Activated T-helper 1 cell treated with anti-CD3 and anti-CD28 coated beads, Interleukin-12 subunit alpha, Interleukin-12 subunit beta, Interleukin-2, Interleukin-4 antibody, amounts not matched to agents 30 ng/mL and 10 ng/mL and 1 ng/mL, durations not matched to agents 14 hours and 24 hours and 36 hours (primary cell): ENCODE data around the gene FOXE3. TPM values are rescaled to one million over a fixed set of nuclear protein-coding genes. Genes with fewer than 3 reads are reported as not detected.
A peak's percentile ranks its signal among the peaks of the same experiment; 100 is the strongest.

Experiments
- DNase-seq: peaks from one replicate; pipeline ENCODE4 v3.0.0; 2021; ENCODE audit warnings: low spot score
- H3K27ac Mint-ChIP-seq: one replicate; pipeline ENCODE4 v1.8.0; 2021; ENCODE audit warnings: mild to moderate bottlenecking, mixed read lengths
- H3K27me3 Mint-ChIP-seq: one replicate; pipeline ENCODE4 v1.8.0; 2022; ENCODE audit warnings: mild to moderate bottlenecking, moderate library complexity, mixed read lengths; ENCODE audit not compliant: insufficient read depth
- H3K36me3 Mint-ChIP-seq: one replicate; pipeline ENCODE4 v1.8.0; 2021; ENCODE audit warnings: low read depth, mixed read lengths
- H3K4me1 Mint-ChIP-seq: one replicate; pipeline ENCODE4 v1.8.0; 2021; ENCODE audit warnings: low read depth, mixed read lengths
- H3K4me3 Mint-ChIP-seq: one replicate; pipeline ENCODE4 v1.8.0; 2021; ENCODE audit warnings: mild to moderate bottlenecking, moderate library complexity, mixed read lengths
- H3K9me3 Mint-ChIP-seq: one replicate; pipeline ENCODE4 v1.8.0; 2021; ENCODE audit warnings: mixed read lengths
- intact Hi-C: fragments of 100-400 bp; cut with micrococcal nuclease; formaldehyde crosslinking; loops from one replicate; pipeline ENCODE4 v1.15.1; 2024
- total RNA-seq: library from RNA; stranded (reverse); gene quantifications from 2 replicates; pipeline ENCODE4 v1.2.3, GENCODE V29; 2022

FOXE3 gene
- total RNA-seq, 1 donor from 2014 or later: not detected

- Mint-ChIP-seq H3K4me1 (peaks cover 22% of the 10 kb centered on the region), H3K9me3 (no peaks in the 10 kb centered on the region), H3K27ac (peak overlapping the region; percentile 29), H3K36me3 (peaks cover 4% of the 10 kb centered on the region), H3K27me3 (peaks cover 15% of the 10 kb centered on the region), H3K4me3 (peak overlapping the region; percentile 47)
- no peak for DNase-seq
- intact Hi-C loops: loop anchor here (5.0 kb wide), 3 partner anchors 68 to 127 kb away; partner anchors contain the start of gene STIL
Observed at GRCh38 chr1:47439017-47439818, 23.1 kb downstream of the FOXE3 start.

GRCh38 chr1:47439819-47440598 lies 23.9 kb downstream of the FOXE3 start:
- no peaks in the 10 kb centered on the region for H3K9me3 Mint-ChIP-seq
- peaks cover 4% of the 10 kb centered on the region for H3K36me3 Mint-ChIP-seq
- H3K4me3 Mint-ChIP-seq: peak overlapping the region; percentile 47
- H3K27me3 Mint-ChIP-seq: peaks cover 7% of the 10 kb centered on the region
- no peak overlapping the region for H3K27ac Mint-ChIP-seq
- intact Hi-C loops: loop anchor here (5.0 kb wide), 3 partner anchors 67 to 128 kb away; partner anchors contain the start of gene STIL
- H3K4me1 Mint-ChIP-seq: peaks cover 26% of the 10 kb centered on the region
- no peak for DNase-seq

GRCh38 chr1:47440599-47441081 lies 24.6 kb downstream of the FOXE3 start:
- H3K4me1 Mint-ChIP-seq: peaks cover 27% of the 10 kb centered on the region
- H3K9me3 Mint-ChIP-seq: no peaks in the 10 kb centered on the region
- no peak overlapping the region for H3K27ac Mint-ChIP-seq
- intact Hi-C loops: no loop called here
- peaks cover 5% of the 10 kb centered on the region for H3K27me3 Mint-ChIP-seq
- DNase-seq: no peak
- H3K4me3 Mint-ChIP-seq: no peak overlapping the region
- peaks cover 3% of the 10 kb centered on the region for H3K36me3 Mint-ChIP-seq

GRCh38 chr1:47441450-47442106 lies 25.5 kb downstream of the FOXE3 start:
- Mint-ChIP-seq H3K27me3 (no peaks in the 10 kb centered on the region), H3K4me1 (peaks cover 17% of the 10 kb centered on the region), H3K36me3 (peaks cover 3% of the 10 kb centered on the region), H3K9me3 (no peaks in the 10 kb centered on the region), H3K27ac (no peak overlapping the region), H3K4me3 (no peak overlapping the region)
- no peak for DNase-seq
- intact Hi-C loops: no loop called here

- no peaks in the 10 kb centered on the region for H3K9me3 Mint-ChIP-seq
- intact Hi-C loops: no loop called here
- peaks cover 14% of the 10 kb centered on the region for H3K4me1 Mint-ChIP-seq
- DNase-seq: no peak
- H3K4me3 Mint-ChIP-seq: no peak overlapping the region
- H3K27ac Mint-ChIP-seq: no peak overlapping the region
- H3K27me3 Mint-ChIP-seq: no peaks in the 10 kb centered on the region
- H3K36me3 Mint-ChIP-seq: peaks cover 3% of the 10 kb centered on the region
Observed at GRCh38 chr1:47442202-47442601, 26.1 kb downstream of the FOXE3 start.

- Mint-ChIP-seq H3K4me1 (peaks cover 14% of the 10 kb centered on the region), H3K4me3 (no peak overlapping the region), H3K27ac (peak overlapping the region; percentile 24), H3K36me3 (peaks cover 3% of the 10 kb centered on the region), H3K27me3 (peaks cover 3% of the 10 kb centered on the region), H3K9me3 (no peaks in the 10 kb centered on the region)
- intact Hi-C loops: no loop called here
- DNase-seq: no peak
Observed at GRCh38 chr1:47442842-47443529, 26.9 kb downstream of the FOXE3 start.

- DNase-seq: no peak
- H3K36me3 Mint-ChIP-seq: peaks cover 3% of the 10 kb centered on the region
- H3K27ac Mint-ChIP-seq: peak overlapping the region; percentile 80
- peaks cover 14% of the 10 kb centered on the region for H3K4me1 Mint-ChIP-seq
- H3K27me3 Mint-ChIP-seq: peaks cover 10% of the 10 kb centered on the region
- intact Hi-C loops: loop anchor here (1.0 to 2.0 kb wide), 3 partner anchors 9 to 265 kb away; no protein-coding TSS in a partner anchor
- H3K4me3 Mint-ChIP-seq: peak overlapping the region; percentile 62
- H3K9me3 Mint-ChIP-seq: no peaks in the 10 kb centered on the region
Observed at GRCh38 chr1:47443530-47444296, 27.6 kb downstream of the FOXE3 start.

- Mint-ChIP-seq H3K27ac (peak overlapping the region; percentile 80), H3K27me3 (peaks cover 14% of the 10 kb centered on the region), H3K36me3 (peaks cover 3% of the 10 kb centered on the region), H3K4me3 (peak overlapping the region; percentile 62), H3K4me1 (peaks cover 14% of the 10 kb centered on the region), H3K9me3 (no peaks in the 10 kb centered on the region)
- intact Hi-C loops: loop anchor here (1.0 to 2.0 kb wide), 3 partner anchors 10 to 265 kb away; no protein-coding TSS in a partner anchor
- DNase-seq: no peak
Observed at GRCh38 chr1:47444297-47444561, 28.1 kb downstream of the FOXE3 start.

- H3K4me3 Mint-ChIP-seq: peak overlapping the region; percentile 62
- no peak for DNase-seq
- no peaks in the 10 kb centered on the region for H3K9me3 Mint-ChIP-seq
- H3K27me3 Mint-ChIP-seq: peaks cover 20% of the 10 kb centered on the region
- peaks cover 3% of the 10 kb centered on the region for H3K36me3 Mint-ChIP-seq
- H3K4me1 Mint-ChIP-seq: peaks cover 14% of the 10 kb centered on the region
- peak overlapping the region; percentile 80 for H3K27ac Mint-ChIP-seq
- intact Hi-C loops: loop anchor here (1.0 to 2.0 kb wide), 3 partner anchors 11 to 264 kb away; no protein-coding TSS in a partner anchor
Observed at GRCh38 chr1:47444562-47445465, 28.7 kb downstream of the FOXE3 start.

GRCh38 chr1:47445823-47446550 lies 29.9 kb downstream of the FOXE3 start:
- Mint-ChIP-seq H3K9me3 (no peaks in the 10 kb centered on the region), H3K4me3 (no peak overlapping the region), H3K36me3 (peaks cover 3% of the 10 kb centered on the region), H3K4me1 (peaks cover 14% of the 10 kb centered on the region), H3K27ac (no peak overlapping the region), H3K27me3 (peaks cover 30% of the 10 kb centered on the region)
- no peak for DNase-seq
- intact Hi-C loops: loop anchor here (2.0 kb wide), 2 partner anchors 63 to 263 kb away; no protein-coding TSS in a partner anchor
